DOHH2 (cell line): Measurements from ENCODE around the gene GATB.

Experiments
- H3F3A ChIP-seq: fragments of 200-600 bp; sonication (generic), shearing (Covaris generic); 2 replicates; pipeline ENCODE4 v1.6.0; 2016; ENCODE audit warnings: antibody characterized with exemption, mild to moderate bottlenecking; ENCODE audit not compliant: control insufficient read depth, insufficient read depth
- H3K27ac ChIP-seq: fragments of 200-600 bp; sonication (generic); 2 replicates; pipeline ENCODE4 v1.5.1; 2014; ENCODE audit warnings: low read depth, mild to moderate bottlenecking, low read length, moderate library complexity
- H3K27me3 ChIP-seq: fragments of 200-600 bp; sonication (generic); 2 replicates; pipeline ENCODE4 v1.6.1; 2014; ENCODE audit warnings: mild to moderate bottlenecking, low read length, mixed read lengths; ENCODE audit not compliant: control insufficient read depth
- H3K36me3 ChIP-seq: fragments of 200-600 bp; sonication (generic); 2 replicates; pipeline ENCODE4 v1.6.1; 2014; ENCODE audit warnings: mild to moderate bottlenecking, low read length, moderate library complexity, mixed read lengths; ENCODE audit not compliant: control insufficient read depth
- H3K4me1 ChIP-seq: fragments of 200-600 bp; sonication (generic); 2 replicates; pipeline ENCODE4 v1.6.1; 2014; ENCODE audit warnings: mild to moderate bottlenecking, low read length, mixed read lengths; ENCODE audit not compliant: control insufficient read depth
- H3K4me2 ChIP-seq: fragments of 200-600 bp; sonication (generic); 2 replicates; pipeline ENCODE4 v1.6.0; 2014; ENCODE audit warnings: mild to moderate bottlenecking, low read length, moderate library complexity
- H3K4me3 ChIP-seq: fragments of 200-600 bp; sonication (generic); 2 replicates; pipeline ENCODE4 v1.5.1; 2014; ENCODE audit warnings: mild to moderate bottlenecking, low read length, mixed read lengths
- H3K79me2 ChIP-seq: fragments of 200-600 bp; sonication (generic); 2 replicates; pipeline ENCODE4 v1.6.1; 2014; ENCODE audit warnings: mild to moderate bottlenecking, low read length, mixed read lengths; ENCODE audit not compliant: control insufficient read depth
- H3K9me2 ChIP-seq: fragments of 200-600 bp; sonication (generic); replicated peaks from 2 replicates; pipeline ENCODE4 v1.6.1; 2014; ENCODE audit warnings: mild to moderate bottlenecking, low read length, mixed read lengths; ENCODE audit not compliant: control insufficient read depth
- H3K9me3 ChIP-seq: fragments of 200-600 bp; sonication (generic); 2 replicates; pipeline ENCODE4 v1.6.1; 2014; ENCODE audit warnings: antibody characterized with exemption, low read length, mixed read lengths; ENCODE audit not compliant: control insufficient read depth, insufficient read depth
- H4K20me1 ChIP-seq: fragments of 200-600 bp; sonication (generic); 2 replicates; pipeline ENCODE4 v1.6.0; 2014; ENCODE audit warnings: low read depth, mild to moderate bottlenecking, antibody characterized with exemption, low read length, moderate library complexity; ENCODE audit not compliant: control insufficient read depth, insufficient read depth
- EZH2phosphoT487 ChIP-seq: fragments of 200-600 bp; sonication (generic); IDR thresholded peaks from 2 replicates; pipeline ENCODE4 v1.6.1; 2017; ENCODE audit warnings: borderline replicate concordance, mild to moderate bottlenecking, antibody characterized with exemption, low read length, moderate library complexity, mixed read lengths
- TF ChIP-seq, protein P1 (sequence below): fragments of 200-600 bp; sonication (generic); IDR thresholded peaks from one replicate; pipeline ENCODE4 v1.5.1; 2014; ENCODE audit warnings: antibody characterized with exemption, mild to moderate bottlenecking, low read depth, low read length; ENCODE audit not compliant: poor library complexity, severe bottlenecking

Gene GATB

GRCh38 chr4:151631349-151631748, 129.5 kb downstream of the GATB start:
- H3K9me3 ChIP-seq, result no peaks in the 10 kb centered on the region
- peaks cover 31% of the 10 kb centered on the region for H3K27me3 ChIP-seq
- H3K9me2 ChIP-seq, result no peaks in the 10 kb centered on the region
- no peaks in the 10 kb centered on the region for H4K20me1 ChIP-seq
- no peaks in the 10 kb centered on the region for H3K4me1 ChIP-seq
- H3K36me3 ChIP-seq, result no peaks in the 10 kb centered on the region
- no peak overlapping the region for H3K4me2 ChIP-seq
- no peak overlapping the region for H3K27ac ChIP-seq
- no peaks in the 10 kb centered on the region for H3F3A ChIP-seq
- TF ChIP-seq, protein P1, sequence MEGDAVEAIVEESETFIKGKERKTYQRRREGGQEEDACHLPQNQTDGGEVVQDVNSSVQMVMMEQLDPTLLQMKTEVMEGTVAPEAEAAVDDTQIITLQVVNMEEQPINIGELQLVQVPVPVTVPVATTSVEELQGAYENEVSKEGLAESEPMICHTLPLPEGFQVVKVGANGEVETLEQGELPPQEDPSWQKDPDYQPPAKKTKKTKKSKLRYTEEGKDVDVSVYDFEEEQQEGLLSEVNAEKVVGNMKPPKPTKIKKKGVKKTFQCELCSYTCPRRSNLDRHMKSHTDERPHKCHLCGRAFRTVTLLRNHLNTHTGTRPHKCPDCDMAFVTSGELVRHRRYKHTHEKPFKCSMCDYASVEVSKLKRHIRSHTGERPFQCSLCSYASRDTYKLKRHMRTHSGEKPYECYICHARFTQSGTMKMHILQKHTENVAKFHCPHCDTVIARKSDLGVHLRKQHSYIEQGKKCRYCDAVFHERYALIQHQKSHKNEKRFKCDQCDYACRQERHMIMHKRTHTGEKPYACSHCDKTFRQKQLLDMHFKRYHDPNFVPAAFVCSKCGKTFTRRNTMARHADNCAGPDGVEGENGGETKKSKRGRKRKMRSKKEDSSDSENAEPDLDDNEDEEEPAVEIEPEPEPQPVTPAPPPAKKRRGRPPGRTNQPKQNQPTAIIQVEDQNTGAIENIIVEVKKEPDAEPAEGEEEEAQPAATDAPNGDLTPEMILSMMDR, result no peak
- no peak for TF ChIP-seq EZH2phosphoT487
- H3K79me2 ChIP-seq, result no peaks in the 10 kb centered on the region
- H3K4me3 ChIP-seq, result no peak overlapping the region

DNA sequence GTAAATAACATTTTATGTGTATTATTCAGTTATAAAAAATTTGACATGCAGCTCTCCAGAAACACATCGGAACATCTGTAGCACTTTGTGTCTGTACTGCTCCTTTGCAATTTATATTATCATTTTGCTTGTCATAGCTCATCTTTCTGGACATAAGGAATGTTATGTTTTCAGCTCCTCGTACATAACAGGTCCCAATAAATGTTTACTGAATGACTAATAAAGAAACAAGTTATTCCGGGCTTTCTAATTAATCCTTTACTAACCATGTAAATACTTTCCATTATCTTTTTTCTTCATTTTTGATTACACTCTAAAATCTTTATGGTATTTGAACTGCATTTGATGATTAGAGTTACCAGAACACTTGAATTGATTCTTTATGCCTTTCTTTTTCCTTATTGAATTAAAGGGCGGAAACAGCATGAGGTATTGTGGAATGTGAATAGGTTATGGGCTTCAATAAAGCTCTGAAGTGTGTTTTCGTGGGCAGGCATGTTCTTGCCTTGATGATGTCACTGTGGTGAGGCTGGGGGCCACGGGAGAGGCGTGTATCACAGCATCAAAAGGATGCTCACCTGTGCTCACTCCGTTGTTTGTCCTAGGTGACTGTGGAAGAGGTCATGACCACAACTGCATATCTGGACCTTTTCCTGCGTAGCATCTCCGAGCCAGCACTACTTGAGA, 131.6 kb downstream of the GATB start:
- no peaks in the 10 kb centered on the region for H4K20me1 ChIP-seq
- H3K36me3 ChIP-seq, result no peaks in the 10 kb centered on the region
- no peaks in the 10 kb centered on the region for H3K9me2 ChIP-seq
- H3F3A ChIP-seq, result no peaks in the 10 kb centered on the region
- H3K27me3 ChIP-seq, result peaks cover 31% of the 10 kb centered on the region
- H3K4me1 ChIP-seq, result no peaks in the 10 kb centered on the region
- no peaks in the 10 kb centered on the region for H3K79me2 ChIP-seq
- H3K4me3 ChIP-seq, result no peak overlapping the region
- TF ChIP-seq, protein P1, result no peak
- no peak for TF ChIP-seq EZH2phosphoT487
- no peak overlapping the region for H3K4me2 ChIP-seq
- no peak overlapping the region for H3K27ac ChIP-seq
- no peaks in the 10 kb centered on the region for H3K9me3 ChIP-seq

DNA sequence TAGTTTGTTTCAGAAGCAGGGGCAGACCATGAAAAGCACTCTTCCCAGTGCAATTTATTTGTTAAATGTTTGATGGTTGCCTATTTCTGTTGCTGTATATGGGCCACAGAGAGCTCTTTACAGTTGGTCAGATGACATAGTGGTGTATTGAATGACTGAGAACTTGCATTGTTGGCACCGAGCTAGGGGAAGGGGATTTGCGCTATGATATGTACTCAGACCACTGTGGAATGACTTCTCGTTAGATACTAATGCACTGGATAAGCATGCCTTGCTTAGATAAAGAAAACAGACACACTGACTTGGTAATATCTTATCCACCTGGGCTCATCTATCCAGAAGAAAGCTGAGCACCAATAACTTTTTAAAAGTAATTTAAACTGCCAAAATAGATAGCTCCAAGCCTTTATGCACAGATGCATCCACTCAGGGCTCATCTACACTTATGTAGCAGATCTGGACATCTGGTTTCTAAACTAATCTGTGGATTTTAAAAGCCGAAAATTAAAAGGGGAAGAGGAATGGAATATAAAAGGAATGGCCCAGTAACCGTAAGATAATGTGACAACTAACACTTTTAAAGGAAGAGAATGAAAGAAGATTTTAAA, 132.7 kb downstream of the GATB start:
- no peaks in the 10 kb centered on the region for H3K36me3 ChIP-seq
- H4K20me1 ChIP-seq, result no peaks in the 10 kb centered on the region
- no peak overlapping the region for H3K4me3 ChIP-seq
- TF ChIP-seq, protein P1, result no peak
- TF ChIP-seq EZH2phosphoT487, result no peak
- H3K4me2 ChIP-seq, result no peak overlapping the region
- no peaks in the 10 kb centered on the region for H3K79me2 ChIP-seq
- no peak overlapping the region for H3K27ac ChIP-seq
- peaks cover 31% of the 10 kb centered on the region for H3K27me3 ChIP-seq
- no peaks in the 10 kb centered on the region for H3F3A ChIP-seq
- no peaks in the 10 kb centered on the region for H3K9me2 ChIP-seq
- no peaks in the 10 kb centered on the region for H3K4me1 ChIP-seq
- H3K9me3 ChIP-seq, result no peaks in the 10 kb centered on the region
